Epithelial cell of proximal tubule (primary cell): ENCODE data around the gene ASCL2. TPM values are rescaled to one million over a fixed set of nuclear protein-coding genes. Genes with fewer than 3 reads are reported as not detected.

Experiments
- DNase-seq: peaks from one replicate; pipeline ENCODE4 v3.0.0-alpha.2; 2011; ENCODE audit warnings: low read depth
- H3K4me3 ChIP-seq: 2 replicates; pipeline ENCODE4 v1.5.1; 2011; ENCODE audit warnings: low read depth, mild to moderate bottlenecking, low read length
- total RNA-seq: library from RNA; depleted of rRNA; stranded (reverse); fragments of >200 nt; gene quantifications from 2 replicates; pipeline ENCODE4 v1.2.3, GENCODE V29; 2015
- TF ChIP-seq, protein P1 (sequence below): conservative IDR thresholded peaks from 2 replicates; pipeline ENCODE4 v1.5.1; 2012; ENCODE audit warnings: low read depth, mild to moderate bottlenecking, low read length

The ASCL2 gene
- total RNA-seq, 1 donor from 2014 or later: 0.12 TPM

- no peak for DNase-seq
- no peak overlapping the region for H3K4me3 ChIP-seq
- TF ChIP-seq, protein P1, sequence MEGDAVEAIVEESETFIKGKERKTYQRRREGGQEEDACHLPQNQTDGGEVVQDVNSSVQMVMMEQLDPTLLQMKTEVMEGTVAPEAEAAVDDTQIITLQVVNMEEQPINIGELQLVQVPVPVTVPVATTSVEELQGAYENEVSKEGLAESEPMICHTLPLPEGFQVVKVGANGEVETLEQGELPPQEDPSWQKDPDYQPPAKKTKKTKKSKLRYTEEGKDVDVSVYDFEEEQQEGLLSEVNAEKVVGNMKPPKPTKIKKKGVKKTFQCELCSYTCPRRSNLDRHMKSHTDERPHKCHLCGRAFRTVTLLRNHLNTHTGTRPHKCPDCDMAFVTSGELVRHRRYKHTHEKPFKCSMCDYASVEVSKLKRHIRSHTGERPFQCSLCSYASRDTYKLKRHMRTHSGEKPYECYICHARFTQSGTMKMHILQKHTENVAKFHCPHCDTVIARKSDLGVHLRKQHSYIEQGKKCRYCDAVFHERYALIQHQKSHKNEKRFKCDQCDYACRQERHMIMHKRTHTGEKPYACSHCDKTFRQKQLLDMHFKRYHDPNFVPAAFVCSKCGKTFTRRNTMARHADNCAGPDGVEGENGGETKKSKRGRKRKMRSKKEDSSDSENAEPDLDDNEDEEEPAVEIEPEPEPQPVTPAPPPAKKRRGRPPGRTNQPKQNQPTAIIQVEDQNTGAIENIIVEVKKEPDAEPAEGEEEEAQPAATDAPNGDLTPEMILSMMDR: no peak
These were observed 34.6 kb downstream of the ASCL2 start for GRCh38 chr11:2235588-2236326.

- DNase-seq: no peak
- TF ChIP-seq, protein P1: no peak
These were observed 35.4 kb downstream of the ASCL2 start for GRCh38 chr11:2234963-2235362.

GRCh38 chr11:2233693-2234455 lies 36.5 kb downstream of the ASCL2 start:
- TF ChIP-seq, protein P1: no peak
- no peak overlapping the region for H3K4me3 ChIP-seq
- no peak for DNase-seq

More at GRCh38 chr11:2234963-2235362, 35.4 kb downstream of the ASCL2 start:
- no peak overlapping the region for H3K4me3 ChIP-seq

DNA sequence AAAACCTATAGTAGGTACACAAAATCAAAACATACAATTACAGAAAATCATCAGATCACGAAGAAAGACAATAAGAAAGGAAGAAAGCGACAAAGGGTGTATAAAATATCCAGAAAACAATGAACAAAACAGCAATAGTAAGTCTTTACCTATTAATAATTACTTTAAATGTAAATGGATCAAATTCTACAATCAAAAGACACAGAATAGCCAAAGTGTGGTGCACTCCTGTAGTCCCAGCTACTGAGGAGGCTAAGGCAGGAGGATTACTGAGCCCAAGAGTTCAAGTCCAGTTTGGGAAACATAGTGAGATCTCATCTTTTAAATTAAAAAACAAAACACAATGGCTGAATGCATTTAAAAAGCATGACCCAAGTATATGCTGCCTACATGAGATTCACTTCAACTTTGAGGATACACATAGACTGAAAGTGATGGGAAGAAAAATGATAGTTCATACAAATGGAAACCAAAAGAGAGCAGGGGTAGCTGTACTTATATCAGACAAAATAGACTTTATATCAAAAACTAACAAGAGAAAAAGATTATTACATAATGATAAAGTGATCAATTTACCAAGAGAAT lies 40.6 kb downstream of the ASCL2 start:
- no peak for DNase-seq

GRCh38 chr11:2224254-2224653 lies 46.1 kb downstream of the ASCL2 start:
- TF ChIP-seq, protein P1: no peak
- no peak overlapping the region for H3K4me3 ChIP-seq
- DNase-seq: no peak

More for the DNA sequence above, 40.6 kb downstream of the ASCL2 start:
- TF ChIP-seq, protein P1: no peak
- no peak overlapping the region for H3K4me3 ChIP-seq

- no peak for DNase-seq
- TF ChIP-seq, protein P1: no peak
- no peak overlapping the region for H3K4me3 ChIP-seq
These were observed 47.1 kb downstream of the ASCL2 start for GRCh38 chr11:2223153-2223794.
